HG03354 (cell line): ENCODE measurements around the gene GPC3.
"Not testable (repeated sequence)": the region's sequence is repeated elsewhere in the genome, so short reads cannot be mapped to it uniquely, and the experiment has no call there.

Experiments used
- ATAC-seq: cut with Tn5 transposase; IDR thresholded peaks from one replicate; pipeline ENCODE4 v1.9.1; 2021; ENCODE audit warnings: mild to moderate bottlenecking; ENCODE audit not compliant: unreplicated experiment, poor library complexity, severe bottlenecking

The GPC3 gene

GRCh38 chrX:134000260-134001245, 15.2 kb upstream of the GPC3 start:
- no peak for ATAC-seq

GRCh38 chrX:133999031-133999705, 13.8 kb upstream of the GPC3 start:
- ATAC-seq, result no peak

DNA sequence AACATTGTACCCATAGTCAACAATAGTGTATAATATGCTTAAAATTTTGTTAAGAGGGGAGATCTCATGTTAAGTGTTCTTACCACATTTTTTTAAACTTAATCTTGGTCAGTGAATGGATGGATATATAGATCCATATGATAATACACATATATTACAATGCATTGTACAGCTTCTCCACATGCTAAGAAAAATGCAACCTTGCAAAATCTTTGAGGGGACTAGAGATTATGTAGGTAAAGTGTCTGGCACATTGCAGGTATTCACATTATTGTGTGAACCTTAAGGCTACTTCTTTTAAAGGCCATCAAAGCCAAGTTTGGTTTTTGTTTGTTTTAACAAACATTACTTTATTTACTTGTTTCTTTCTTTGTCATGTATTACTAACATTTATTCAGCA, 10.4 kb upstream of the GPC3 start:
- no peak for ATAC-seq

DNA sequence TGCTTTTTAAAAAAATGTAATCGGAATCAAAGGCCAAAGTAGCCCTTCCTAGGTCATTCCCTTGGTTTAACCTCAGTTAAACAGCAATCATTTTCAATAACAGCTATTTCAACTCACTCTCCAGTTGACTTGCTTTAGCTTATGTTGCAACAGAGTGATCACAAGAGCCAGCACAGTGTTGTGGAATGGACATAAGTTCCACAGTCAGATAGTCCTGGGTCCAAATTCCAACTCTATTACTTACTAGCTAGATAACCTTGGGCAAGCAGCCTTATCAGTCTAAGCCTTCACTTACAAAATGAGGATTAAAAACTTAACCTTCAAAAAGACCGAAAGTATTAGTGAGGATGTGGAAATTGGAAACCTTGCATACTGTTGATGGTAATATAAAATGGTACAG, 9.2 kb upstream of the GPC3 start:
- no peak for ATAC-seq

GRCh38 chrX:133992882-133993281, 7.5 kb upstream of the GPC3 start:
- ATAC-seq, result no peak

GRCh38 chrX:133991814-133992213, 6.4 kb upstream of the GPC3 start:
- no peak for ATAC-seq

GRCh38 chrX:133991057-133991456, 5.7 kb upstream of the GPC3 start:
- not testable (repeated sequence) for ATAC-seq

DNA sequence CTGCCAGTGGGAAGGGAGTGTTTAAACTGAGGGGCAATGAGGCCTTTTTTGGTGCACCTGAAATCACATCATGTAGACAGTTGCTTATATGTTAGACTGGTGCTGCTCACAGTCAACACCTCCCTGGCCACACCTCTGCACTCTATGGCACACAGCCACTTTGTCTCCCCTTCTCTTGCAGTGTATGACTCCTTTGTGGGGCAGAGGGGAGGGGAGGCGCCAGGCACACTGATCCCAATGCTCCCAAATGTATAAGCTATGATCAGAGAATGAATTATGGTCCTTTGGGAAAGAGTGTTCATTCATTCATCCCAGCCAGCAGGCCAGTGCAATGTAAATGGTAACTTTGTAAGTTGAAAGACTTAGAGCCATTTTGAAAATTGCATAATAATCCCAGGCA, 4.6 kb upstream of the GPC3 start:
- ATAC-seq, result no peak

DNA sequence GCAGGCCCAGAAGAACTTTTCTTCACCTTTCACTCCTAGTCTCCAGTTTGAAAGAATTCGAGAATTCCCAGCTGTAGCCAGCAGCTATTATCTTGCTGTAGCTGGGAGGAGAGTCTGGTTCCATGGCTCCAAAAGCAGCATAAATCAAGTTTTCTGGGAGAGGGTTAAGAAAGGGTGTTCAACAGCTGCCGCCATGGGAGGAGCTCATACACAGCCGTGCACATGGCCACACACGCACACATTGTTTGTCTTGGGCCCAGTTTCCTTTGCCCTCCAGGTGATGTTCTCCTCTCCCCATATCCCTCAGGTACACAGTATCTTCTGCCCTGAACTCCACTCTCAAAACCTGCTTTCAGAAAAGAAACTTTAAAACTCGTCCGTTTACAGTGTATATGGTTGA, 4.1 kb upstream of the GPC3 start:
- no peak for ATAC-seq

DNA sequence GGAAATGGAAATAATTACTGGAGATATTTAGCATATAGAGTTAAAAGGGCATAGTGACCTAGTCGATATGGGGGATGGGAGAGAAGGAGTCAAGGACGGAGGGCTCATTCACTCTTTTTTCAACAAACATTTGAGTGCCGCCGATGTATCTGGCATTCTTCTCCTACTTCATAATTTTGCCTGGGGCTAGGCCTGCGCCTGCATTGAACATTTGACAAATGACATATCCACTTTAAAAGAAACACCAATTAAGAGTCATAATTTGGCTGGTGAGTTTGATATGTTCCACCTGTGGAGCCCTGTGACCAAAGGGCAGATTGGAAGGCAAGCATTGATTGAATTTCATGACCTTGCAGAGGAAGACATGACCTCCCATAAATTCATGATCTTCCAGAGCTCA, 2.6 kb upstream of the GPC3 start:
- ATAC-seq, result no peak

GRCh38 chrX:133987188-133987587, 1.8 kb upstream of the GPC3 start:
- ATAC-seq, result no peak

DNA sequence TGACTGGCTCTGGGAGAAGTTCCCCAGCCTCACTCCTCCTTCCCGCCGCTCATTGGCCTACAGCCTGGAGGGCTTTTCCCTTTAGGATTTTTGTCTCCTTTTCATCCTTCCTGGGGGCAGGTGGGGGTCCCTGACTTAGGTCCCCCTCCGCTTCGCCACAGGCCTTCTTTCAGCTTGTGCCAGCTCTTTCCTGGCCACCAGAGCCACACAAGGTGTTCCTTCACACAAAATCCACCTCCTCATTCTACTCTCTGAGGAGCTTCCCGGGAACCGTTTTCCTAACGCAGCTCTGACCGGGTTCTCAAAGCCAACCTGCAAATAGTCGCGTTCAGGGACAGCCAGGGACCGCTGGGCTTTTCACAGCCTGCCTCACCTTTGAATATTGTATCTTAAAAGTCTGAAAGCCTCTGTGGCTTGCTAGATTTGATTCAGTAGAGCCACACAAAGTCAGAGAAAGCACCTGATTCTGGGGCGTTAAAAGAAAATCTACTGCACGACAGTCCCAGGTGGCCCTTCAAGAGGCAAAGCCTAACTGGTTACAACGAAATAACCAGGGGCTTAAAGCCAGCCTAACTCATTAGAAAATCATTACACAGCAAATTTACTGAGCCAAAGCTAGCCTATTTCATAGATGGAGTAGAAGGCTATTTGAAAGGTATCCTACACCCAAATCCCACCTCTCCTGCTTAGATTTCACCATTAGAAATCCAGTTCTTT, 731 bp upstream of the GPC3 start:
- no peak for ATAC-seq

- ATAC-seq, result no peak
Observed at GRCh38 chrX:133984857-133985163, 584 bp downstream of the GPC3 start.

DNA sequence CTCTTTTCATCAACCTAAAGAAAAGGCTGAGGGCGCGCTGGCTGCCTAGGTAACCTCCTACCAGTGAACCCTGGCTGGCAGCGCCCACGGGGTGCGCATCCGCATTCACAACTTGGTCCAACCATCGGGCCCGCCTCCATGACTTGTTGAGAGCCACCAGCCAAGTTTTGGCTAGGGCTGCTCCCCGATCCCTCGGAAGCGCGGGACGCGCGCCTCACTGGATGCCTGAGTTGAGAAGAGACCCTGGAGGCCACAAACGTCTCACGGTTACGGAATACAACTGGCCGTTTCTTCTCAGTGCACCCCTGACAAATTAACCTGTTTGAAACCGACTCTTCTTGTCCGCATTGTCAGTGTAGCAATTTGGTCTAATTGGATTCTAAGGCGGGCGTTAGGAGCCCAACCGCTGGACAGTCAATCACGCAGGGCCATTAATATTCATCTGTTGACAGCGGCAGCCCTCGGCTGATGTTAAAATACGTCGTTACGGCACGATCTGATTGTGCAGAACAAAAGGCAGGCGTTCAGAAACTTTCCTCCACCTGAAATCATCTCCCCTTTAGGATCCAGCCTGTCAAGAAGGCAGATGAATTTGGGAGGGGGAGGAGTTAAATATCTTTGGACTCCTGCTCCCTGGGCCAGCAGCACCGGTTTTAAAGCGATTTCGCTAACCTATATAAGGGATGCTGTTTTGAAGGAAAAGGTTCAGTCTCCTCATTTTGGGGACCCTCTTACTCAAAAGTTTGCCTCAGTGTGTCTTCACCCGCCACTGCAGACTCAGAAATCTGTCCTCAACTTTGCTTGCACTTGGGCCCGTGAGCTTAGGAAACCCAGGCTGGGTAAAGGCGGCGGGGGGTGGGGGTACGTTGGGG, 1.2 kb downstream of the GPC3 start:
- no peak for ATAC-seq

GRCh38 chrX:133983256-133983973, 2.0 kb downstream of the GPC3 start:
- no peak for ATAC-seq

DNA sequence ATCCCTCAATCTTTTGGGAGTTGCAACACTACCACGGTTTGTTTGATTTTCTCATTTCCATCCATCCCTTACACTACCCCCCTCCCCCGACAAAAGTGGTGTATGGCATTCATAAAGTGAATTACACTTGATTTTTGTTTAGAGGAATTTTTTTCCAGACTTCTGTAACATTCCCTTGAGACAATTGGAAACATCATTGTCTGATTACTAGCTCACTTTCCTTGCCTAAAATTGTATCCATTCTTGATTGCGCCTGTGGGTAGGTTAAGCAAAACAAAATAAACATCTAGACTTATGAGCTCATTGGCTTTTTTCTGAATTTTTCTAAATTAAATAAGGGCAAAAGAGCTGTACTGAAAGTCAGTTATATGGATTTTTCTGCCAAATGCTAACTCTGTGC, 3.5 kb downstream of the GPC3 start:
- no peak for ATAC-seq

GRCh38 chrX:133980832-133981588, 4.4 kb downstream of the GPC3 start:
- no peak for ATAC-seq

- ATAC-seq, result no peak
Observed at GRCh38 chrX:133980406-133980805, 5.0 kb downstream of the GPC3 start.
